SK-MEL-5 (cell line): Measurements from ENCODE around the gene EXOC4. TPM values are rescaled to one million over a fixed set of nuclear protein-coding genes. Genes with fewer than 3 reads are reported as not detected.
A peak's percentile ranks its signal among the peaks of the same experiment; 100 is the strongest.

Experiments used
- DNase-seq: peaks from one replicate; pipeline ENCODE4 v3.0.0-alpha.2; 2016; ENCODE audit warnings: low read depth, low spot score
- in situ Hi-C: cut with HindIII; loops from 2 replicates; pipeline ENCODE4 v1.10.0; 2016; ENCODE audit warnings: low sequenced_read_pairs, high pct_unique_total_duplicates, low pct_unique_long_range_greater_than_20kb
- total RNA-seq: library from RNA; depleted of rRNA; stranded (reverse); fragments of >200 nt; shearing (Covaris generic); gene quantifications from 2 replicates; pipeline ENCODE4 v1.2.3, GENCODE V29; 2014

Gene EXOC4
- total RNA-seq, 1 experiment from 2014 or later, result 70.3 TPM

DNA sequence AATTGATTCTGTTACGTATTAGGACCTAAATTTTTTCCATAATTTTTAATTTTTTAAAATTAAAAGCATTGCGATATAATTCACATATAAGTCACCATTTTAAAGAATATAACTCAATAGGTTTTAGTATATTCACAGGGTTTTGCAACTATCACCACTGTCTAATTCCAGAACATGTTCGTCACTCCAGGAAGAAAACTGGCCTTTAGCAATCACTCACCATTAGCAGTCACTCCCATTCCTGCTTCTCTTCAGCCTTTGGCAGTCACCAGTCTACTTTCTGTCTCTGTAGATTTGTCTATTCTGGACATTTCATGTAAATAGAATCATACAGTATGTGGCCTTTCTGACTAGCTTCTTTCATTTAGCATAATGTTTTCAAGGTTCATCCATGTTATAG is 176.5 kb downstream of the EXOC4 start:
- DNase-seq, result no peak
- in situ Hi-C loops, result no loop called here

DNA sequence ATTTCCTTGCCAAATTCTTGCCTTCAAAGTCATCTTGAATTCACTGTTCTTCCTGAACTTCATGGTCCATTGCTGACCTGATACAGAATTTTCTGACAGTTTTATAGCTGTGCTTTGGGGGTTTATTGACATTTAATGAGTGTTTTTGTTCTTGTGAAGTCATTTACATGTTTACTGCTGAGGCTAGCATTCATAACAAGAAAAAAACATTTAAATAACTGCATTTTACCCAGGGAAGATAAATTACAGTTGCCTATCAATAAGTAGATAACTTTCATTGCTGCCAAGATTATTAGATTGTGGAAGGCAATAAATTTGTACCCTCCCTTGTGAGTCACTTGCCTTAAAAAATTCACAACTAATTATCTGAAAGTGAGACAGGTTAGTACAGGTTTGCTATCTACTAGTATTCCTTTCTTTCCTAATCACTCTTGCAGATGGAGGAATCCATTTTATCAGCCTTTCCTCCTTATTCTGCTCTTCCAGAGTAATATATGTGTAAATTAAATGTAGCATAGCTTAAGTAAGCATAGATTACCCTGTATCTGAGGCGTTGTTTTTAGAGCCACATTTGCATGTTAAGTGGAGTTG is 178.4 kb downstream of the EXOC4 start:
- no peak for DNase-seq
- in situ Hi-C loops, result loop anchor here (10.0 kb wide), 1 partner anchor 584 kb away; no protein-coding TSS in a partner anchor

DNA sequence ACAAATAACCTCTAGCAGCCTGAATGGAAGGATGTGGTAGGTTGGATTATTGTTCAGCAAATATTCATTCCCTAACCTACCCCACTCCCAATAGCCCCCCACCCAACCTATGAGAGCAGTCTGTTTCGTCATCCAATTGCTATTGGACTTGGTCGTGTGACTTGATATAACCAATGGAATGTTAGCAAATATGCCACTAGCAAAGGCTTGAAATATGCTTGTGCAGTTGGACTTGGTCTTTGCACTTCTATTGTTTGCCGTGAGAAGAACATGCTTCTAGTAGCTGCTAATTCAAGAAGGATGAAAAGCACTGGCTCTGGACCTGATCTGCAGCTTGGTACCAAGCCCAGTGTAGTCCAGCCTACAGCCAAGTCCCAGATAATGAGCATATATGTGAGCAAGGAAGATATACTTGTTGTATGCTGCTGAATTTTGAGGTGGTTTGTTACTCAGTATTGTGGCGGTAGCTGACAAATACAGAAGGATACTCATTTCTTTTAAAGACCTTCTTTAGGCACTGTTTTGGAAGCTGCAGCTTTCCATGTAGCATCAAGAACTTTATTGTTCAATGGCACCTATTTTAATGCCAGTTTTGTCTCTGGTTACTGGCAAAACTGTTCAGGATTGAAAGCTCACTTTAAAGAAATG is 180.4 kb downstream of the EXOC4 start:
- in situ Hi-C loops, result loop anchor here (10.0 kb wide), 1 partner anchor 582 kb away; no protein-coding TSS in a partner anchor
- no peak for DNase-seq

DNA sequence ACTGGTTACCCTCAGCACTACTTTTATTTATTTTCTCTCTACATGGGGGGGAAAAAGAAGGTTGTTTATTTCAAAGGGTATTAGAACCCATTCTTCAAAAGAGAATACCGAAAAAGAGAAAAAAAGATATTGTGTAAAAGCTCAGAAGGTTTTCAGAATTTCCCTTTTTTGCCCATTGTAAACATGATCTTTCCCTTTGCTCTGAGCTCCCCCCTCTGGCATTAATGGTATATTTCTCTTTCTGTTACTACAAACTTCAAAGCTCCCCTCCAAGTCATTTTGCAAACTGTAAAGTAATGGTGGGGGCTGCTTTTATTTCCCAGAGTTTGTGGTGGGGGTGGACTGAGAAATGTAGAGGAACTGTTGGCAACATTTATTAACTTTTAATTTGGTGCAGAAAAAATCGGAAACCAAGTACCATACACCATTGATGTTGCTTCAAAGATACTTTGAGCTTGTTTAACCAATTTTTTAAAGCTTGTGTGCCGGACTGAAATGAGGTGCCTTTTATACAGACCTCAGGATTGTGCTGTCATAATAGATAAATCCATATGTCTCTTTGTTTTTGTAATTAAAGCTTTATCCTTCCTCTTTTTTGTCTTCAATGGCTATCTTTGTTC is 181.5 kb downstream of the EXOC4 start:
- in situ Hi-C loops, result loop anchor here (10.0 kb wide), 1 partner anchor 580 kb away; no protein-coding TSS in a partner anchor
- peak; percentile 63 for DNase-seq

DNA sequence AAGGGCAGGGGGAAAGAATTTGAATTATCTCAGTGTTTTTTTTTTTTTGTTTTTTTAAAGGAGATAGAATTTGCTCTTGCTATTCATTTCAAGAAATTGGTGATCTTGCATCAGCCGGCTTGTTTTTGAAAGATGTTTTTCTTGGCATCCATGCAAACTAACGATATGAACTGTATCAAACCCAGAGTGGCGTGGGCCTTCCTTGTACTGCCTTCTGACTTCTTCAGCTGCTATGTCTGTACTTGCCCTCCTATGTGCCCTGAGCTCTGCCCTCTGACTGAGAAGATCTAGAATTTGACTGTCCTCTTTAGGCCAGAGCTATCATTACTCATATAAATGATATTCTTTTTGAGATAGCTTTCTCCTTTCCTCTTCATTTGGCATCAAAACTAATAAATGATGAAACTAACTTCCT is 183.1 kb downstream of the EXOC4 start:
- in situ Hi-C loops, result loop anchor here (10.0 kb wide), 1 partner anchor 579 kb away; no protein-coding TSS in a partner anchor
- DNase-seq, result peak; percentile 9

DNA sequence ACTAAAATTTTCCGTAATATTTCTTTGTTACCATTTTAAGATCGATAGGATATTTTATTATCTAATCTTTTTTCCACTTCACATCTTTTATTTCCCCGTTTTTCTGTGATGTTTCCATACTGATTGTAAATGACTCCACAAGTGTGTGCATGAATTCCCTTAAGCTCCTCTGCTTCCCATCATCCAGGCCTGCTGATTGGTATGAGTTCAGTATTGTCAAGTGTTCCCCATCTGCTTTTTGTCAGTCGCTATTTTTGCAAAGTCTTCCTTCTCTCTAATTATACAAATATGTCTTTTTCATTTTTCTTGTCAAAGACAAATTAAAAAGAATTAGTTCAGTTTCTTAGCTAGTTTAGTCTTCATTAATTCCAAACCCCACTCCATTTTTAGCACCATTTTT is 184.7 kb downstream of the EXOC4 start:
- DNase-seq, result no peak
- in situ Hi-C loops, result loop anchor here (10.0 kb wide), 1 partner anchor 577 kb away; no protein-coding TSS in a partner anchor

DNA sequence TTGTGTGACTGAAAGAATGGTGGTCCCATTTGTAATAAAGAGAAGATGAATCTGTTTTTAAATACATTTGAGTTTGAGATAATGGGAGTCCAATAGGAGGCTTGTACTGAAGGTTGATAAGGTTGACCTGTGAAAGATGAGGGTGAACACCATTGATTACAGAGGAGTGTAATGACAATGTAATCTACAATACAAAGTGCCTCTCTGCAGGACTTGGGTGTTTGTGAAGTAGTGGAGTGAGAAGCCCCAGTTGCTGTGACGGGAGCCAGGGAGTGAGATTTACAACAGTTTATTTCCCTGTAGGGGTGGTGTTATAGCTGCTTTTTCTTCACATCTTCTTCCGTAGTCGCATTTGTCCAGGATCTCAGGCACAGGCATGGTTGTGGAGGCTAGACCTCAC is 189.9 kb downstream of the EXOC4 start:
- no peak for DNase-seq
- in situ Hi-C loops, result no loop called here

DNA sequence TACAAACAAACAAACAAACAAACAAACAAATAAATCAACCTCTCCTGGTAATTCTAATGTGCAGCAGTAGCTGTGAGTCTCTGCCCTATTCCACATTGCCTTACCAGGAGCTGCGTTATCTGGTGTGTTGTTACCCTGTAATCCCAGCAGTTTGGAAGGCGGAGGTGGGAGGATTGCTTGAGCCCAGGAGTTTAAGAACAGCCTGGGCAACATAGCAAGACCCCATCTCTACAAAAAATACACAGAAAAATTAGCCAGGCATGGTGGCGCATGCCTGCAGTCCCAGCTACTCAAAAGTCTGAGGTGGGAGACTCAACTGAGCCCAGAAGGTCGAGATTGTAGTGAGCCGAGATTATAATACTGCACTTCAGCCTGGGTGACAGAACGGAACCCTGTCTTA is 192.7 kb downstream of the EXOC4 start:
- in situ Hi-C loops, result no loop called here
- no peak for DNase-seq

DNA sequence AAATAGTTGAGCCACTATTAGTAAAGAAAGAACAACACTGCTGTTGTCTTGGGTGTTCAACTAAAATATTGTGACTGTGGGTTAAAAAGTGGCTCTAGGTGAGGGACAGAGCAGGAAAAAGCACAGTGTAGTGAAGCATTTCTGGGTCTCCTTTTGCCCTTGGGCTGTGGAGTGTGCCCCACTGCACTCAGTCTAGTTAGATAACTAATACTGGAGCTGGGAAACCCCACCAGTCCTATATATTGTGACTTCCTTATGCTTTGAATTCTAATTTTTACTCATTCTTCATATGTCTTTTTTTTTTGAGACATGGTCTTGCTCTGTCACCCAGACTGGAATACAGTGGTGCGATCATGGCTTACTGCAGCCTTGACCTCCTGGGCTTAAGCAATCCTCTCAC is 195.1 kb downstream of the EXOC4 start:
- in situ Hi-C loops, result no loop called here
- no peak for DNase-seq

DNA sequence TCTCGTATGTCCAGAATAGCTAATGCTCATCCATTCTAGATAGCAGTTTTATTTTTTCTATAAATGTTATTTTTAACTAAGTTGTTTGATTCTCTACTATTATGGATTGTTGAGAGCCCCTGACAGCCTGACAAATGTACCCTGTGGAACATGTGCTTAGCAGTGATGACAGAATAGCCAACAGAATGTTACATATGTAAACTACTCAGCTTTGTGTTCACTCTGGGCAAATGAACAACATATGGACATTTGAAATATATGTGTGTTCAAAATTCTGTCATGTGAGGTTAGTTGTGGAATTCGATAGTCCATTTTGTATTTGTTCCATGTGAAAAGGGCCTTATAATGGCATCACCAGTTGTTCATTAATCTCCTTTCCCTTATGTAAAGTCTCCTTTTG is 199.7 kb downstream of the EXOC4 start:
- no peak for DNase-seq
- in situ Hi-C loops, result no loop called here

DNA sequence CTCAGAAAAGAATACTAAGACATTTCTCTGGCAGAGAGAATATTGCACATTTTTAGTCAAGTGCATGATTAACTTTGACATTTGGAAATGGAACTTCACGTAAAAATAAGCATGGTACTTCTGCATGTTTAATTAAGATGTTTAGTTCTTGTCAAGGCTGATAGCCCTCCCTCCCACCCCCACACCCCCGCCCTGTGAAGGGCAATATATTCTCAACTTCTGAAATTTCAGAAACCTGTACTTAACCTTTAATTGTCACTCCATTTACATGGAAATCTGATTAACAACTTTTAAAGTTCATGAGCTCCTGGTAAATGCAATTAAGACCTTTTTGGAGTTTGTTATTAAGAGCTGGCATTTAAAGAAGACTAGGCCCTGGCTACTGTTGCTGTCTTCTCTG is 205.8 kb downstream of the EXOC4 start:
- in situ Hi-C loops, result no loop called here

DNA sequence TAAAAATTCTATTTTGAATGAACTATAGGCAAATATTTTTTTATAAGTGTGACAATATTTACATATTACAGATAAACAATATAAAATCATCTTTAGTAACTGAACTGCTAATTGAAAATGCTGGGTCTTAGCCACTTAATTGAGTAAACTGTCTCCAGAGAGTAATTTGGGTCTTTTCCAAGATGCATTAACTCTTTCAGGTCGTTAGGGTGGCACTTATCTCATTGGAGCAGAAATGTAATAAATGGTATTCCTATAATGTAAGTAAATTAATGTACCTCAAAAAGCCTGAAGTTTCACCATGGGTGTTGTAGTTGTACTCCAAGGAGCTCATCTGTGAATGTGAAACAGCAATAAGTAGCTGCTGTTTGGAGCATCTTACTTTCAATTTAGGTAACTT is 208.5 kb downstream of the EXOC4 start:
- in situ Hi-C loops, result no loop called here
- DNase-seq, result no peak

More for the DNA sequence above, 205.8 kb downstream of the EXOC4 start:
- DNase-seq, result no peak

DNA sequence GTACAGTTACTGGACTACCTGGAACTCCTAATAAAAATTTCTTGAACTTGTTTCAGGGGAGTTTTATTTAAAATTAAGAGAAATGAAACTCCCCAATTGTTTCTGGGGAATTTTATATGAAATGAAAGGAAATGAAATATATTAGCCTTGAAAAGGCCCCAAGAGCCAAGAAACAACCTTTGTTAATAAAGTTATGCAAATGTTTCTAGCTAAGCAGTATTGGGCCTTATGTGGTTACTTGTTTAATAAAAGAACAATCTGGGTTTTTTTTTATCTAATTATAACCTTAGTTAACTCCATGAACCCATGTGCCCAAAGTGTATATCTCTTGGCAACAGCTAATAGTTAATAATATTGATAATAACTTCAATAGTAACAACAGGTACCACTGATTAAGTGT is 222.8 kb downstream of the EXOC4 start:
- DNase-seq, result no peak
- in situ Hi-C loops, result no loop called here

DNA sequence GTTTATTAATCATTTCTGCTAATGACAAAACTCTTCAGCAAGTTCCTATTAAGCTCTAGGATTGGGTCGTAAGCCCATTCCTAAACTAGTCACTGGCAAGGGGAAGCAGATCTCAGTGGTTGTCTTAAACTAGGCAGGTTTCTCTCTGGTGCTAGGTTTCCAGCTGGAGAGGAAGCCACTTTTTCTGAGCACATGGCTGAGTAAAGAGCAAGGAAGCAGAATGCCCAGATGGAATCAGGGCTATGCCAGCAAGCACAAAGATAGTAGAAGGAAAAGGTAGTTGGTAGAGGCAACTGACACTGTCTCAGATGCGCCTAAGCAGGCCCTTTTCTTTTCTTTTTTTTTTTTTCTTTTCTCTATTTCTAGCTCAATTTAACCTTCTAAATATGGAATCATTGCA is 224.9 kb downstream of the EXOC4 start:
- in situ Hi-C loops, result no loop called here
- no peak for DNase-seq

DNA sequence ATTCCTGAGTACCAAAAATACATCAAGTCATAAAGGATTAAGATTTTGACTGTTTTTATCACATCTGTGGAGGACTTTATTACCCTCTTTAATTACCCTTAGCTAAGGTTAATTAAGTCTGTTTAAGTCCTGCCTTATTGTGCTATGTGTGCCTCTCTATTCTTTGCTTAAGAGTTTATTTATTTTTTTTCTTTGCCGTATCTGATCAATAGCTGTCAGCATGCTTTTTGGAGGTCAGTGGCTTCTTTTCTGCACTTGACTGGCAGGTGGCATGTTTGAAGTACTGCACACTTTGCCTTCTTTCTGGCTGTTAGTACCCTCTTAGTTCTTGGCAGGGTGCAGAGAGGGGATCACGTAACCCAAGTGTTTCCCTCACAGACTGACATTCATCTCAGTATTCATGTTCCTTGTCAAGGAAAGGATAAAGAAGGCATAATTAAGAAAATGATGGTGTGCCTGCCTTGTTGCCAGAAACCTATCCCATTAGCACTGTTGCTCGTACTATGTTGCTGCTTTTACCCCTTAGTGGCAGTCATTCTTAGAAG is 225.8 kb downstream of the EXOC4 start:
- in situ Hi-C loops, result no loop called here
- no peak for DNase-seq

DNA sequence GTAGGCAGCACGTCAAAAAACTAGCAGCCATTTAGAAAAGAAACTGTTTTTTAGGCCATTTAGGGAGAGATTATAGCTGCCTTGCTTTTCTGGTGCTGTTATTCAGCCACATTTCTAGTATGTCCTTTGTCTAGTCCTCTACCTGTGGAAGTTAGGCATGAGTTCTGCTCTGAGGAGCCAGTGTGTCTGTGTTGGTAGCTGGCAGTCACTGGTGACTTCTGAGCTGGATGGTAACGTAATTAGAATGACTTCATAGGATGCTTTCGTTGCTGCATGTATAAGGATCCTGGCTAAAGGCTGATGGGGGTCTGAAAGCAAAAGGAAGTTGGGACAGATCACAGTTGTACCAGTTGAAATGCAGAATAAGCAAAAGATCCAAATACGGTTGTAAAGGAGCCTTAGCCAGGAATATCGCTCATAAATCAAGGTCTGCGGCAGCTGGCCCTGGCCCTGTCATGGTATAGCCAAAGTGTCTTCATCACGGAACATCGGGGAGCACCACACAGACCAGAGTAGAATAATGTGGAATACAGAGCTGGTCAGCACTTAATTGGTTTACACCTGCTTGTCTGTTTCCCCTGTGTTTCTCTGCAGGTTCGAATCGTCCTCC is 226.7 kb downstream of the EXOC4 start:
- no peak for DNase-seq
- in situ Hi-C loops, result no loop called here

DNA sequence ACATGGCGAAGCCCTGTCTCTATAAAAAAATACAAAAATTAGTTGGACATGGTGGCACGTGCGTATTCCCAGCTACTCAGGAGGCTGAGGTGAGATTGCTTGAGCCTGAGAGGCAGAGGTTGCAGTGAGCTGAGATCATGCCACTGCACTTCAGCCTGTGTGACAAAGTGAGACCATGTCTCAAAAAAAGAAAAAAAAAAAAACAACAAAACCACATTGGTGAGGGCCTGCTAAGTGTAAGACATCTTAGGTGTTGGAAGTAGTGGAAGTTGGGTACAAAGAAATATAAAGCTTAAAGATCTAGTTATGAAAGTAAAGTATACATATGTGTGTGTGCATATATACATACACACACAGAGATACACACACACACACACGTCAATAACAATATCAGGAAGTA is 228.0 kb downstream of the EXOC4 start:
- in situ Hi-C loops, result no loop called here
- no peak for DNase-seq

DNA sequence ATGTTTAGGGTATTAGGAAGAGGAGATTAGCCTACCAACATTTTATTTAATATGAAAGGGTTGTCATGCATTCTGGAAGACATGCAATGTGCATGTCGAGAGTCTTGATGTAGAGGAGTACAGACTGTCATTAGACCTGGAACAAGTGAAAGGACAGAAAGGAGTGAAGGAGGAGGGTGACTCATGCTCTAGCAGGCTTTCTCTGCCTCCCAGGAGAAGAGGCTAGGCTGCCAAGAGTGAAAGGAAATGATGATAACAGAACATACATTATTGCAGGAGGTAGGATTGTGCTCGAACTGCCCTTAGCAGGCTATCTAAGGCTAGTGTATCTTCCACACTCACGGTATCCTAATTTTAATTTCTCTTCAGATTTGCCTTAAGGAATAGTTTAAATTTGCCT is 228.8 kb downstream of the EXOC4 start:
- in situ Hi-C loops, result no loop called here

More for the DNA sequence above, 228.8 kb downstream of the EXOC4 start:
- DNase-seq, result peak; percentile 8
